HEK293T (cell line): ENCODE measurements around the gene INHBC.

ENCODE experiments used
- ARNT ChIP-seq: fragments of 450-650 bp; IDR thresholded peaks from 2 replicates; pipeline ENCODE4 v1.6.1; 2017; ENCODE audit warnings: mild to moderate bottlenecking
- CTBP1 ChIP-seq: fragments of 450-650 bp; IDR thresholded peaks from 2 replicates; pipeline ENCODE4 v1.6.1; 2016; ENCODE audit warnings: borderline replicate concordance
- ELF4 ChIP-seq: fragments of 450-650 bp; IDR thresholded peaks from 2 replicates; pipeline ENCODE4 v1.6.1; 2017; ENCODE audit warnings: antibody characterized with exemption
- FOXM1 ChIP-seq: fragments of 450-650 bp; IDR thresholded peaks from 2 replicates; pipeline ENCODE4 v1.6.1; 2017; ENCODE audit warnings: mild to moderate bottlenecking, borderline replicate concordance
- LEF1 ChIP-seq: fragments of 450-650 bp; IDR thresholded peaks from 2 replicates; pipeline ENCODE4 v1.6.1; 2017; ENCODE audit warnings: mild to moderate bottlenecking, borderline replicate concordance
- SP1 ChIP-seq: fragments of 450-650 bp; IDR thresholded peaks from 2 replicates; pipeline ENCODE4 v1.6.1; 2017
- SUZ12 ChIP-seq: fragments of 450-650 bp; IDR thresholded peaks from 2 replicates; pipeline ENCODE4 v1.6.1; 2016; ENCODE audit warnings: mild to moderate bottlenecking
- TARDBP ChIP-seq: fragments of 450-650 bp; IDR thresholded peaks from 2 replicates; pipeline ENCODE4 v1.6.1; 2016
- TF ChIP-seq, protein P1 (sequence below): fragments of 450-650 bp; IDR thresholded peaks from 2 replicates; pipeline ENCODE4 v1.6.1; 2016

DNA sequence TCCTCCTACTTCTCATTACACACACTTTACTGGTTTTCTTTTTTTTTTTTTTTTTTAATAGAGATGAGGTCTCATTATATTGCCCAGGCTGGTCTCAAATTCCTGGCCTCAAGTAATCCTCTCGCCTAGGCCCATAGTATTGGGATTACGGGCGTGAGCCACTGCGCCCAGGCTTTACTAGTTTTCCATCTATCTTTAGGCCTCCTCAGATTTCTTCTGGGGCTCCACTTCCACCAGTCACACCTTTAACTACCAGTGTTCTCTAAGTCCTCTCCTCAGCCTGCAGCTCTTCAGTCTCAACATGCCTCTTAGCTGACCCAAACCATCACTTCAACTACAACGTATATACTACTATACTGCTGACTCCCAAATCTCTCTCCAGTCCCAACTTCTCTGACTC, 14.1 kb upstream of the INHBC start:
- no peak for TF ChIP-seq ARNT
- TF ChIP-seq TARDBP, result no peak
- no peak for TF ChIP-seq SP1
- no peak for TF ChIP-seq LEF1
- TF ChIP-seq FOXM1, result no peak
- TF ChIP-seq, protein P1, sequence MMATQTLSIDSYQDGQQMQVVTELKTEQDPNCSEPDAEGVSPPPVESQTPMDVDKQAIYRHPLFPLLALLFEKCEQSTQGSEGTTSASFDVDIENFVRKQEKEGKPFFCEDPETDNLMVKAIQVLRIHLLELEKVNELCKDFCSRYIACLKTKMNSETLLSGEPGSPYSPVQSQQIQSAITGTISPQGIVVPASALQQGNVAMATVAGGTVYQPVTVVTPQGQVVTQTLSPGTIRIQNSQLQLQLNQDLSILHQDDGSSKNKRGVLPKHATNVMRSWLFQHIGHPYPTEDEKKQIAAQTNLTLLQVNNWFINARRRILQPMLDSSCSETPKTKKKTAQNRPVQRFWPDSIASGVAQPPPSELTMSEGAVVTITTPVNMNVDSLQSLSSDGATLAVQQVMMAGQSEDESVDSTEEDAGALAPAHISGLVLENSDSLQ, result no peak
- TF ChIP-seq ELF4, result no peak
- TF ChIP-seq CTBP1, result no peak
- TF ChIP-seq SUZ12, result no peak
